ENCODE results near the gene AKT2.

The AKT2 gene

GRCh38 chr19:40271706-40272105 is 13.4 kb downstream of the AKT2 start:
- DNase-seq, result no peak

GRCh38 chr19:40270362-40271089 is 14.6 kb downstream of the AKT2 start:
- no peak for DNase-seq

- DNase-seq, result no peak
Measured at GRCh38 chr19:40269216-40269940, 15.8 kb downstream of the AKT2 start.

- DNase-seq, result no peak
Measured at GRCh38 chr19:40267601-40267997, 17.5 kb downstream of the AKT2 start.

GRCh38 chr19:40266912-40267600 is 18.1 kb downstream of the AKT2 start:
- DNase-seq, result no peak

GRCh38 chr19:40266119-40266518 is 19.0 kb downstream of the AKT2 start:
- DNase-seq, result no peak

GRCh38 chr19:40265763-40266099 is 19.4 kb downstream of the AKT2 start:
- DNase-seq, result no peak

GRCh38 chr19:40265055-40265762 is 19.9 kb downstream of the AKT2 start:
- no peak for DNase-seq

- no peak for DNase-seq
Measured at GRCh38 chr19:40264314-40265054, 20.7 kb downstream of the AKT2 start.

GRCh38 chr19:40263440-40264313 is 21.5 kb downstream of the AKT2 start:
- no peak for DNase-seq

GRCh38 chr19:40262422-40262821 is 22.7 kb downstream of the AKT2 start:
- no peak for DNase-seq

- DNase-seq, result no peak
Measured at GRCh38 chr19:40261631-40262030, 23.5 kb downstream of the AKT2 start.

GRCh38 chr19:40257096-40257517 is 28.0 kb downstream of the AKT2 start:
- DNase-seq, result no peak

- DNase-seq, result no peak
Measured at GRCh38 chr19:40256512-40256911, 28.6 kb downstream of the AKT2 start.

- no peak for DNase-seq
Measured at GRCh38 chr19:40255619-40256166, 29.5 kb downstream of the AKT2 start.

GRCh38 chr19:40254714-40255418 is 30.3 kb downstream of the AKT2 start:
- DNase-seq, result no peak

GRCh38 chr19:40253611-40254092 is 31.5 kb downstream of the AKT2 start:
- DNase-seq, result no peak

GRCh38 chr19:40252395-40252794 is 32.8 kb downstream of the AKT2 start:
- DNase-seq, result no peak

- no peak for DNase-seq
Measured at GRCh38 chr19:40251991-40252390, 33.2 kb downstream of the AKT2 start.

- DNase-seq, result no peak
Measured at GRCh38 chr19:40251244-40251643, 33.9 kb downstream of the AKT2 start.
